ELF-1 (cell line): ENCODE measurements around the gene LY6G6C.

Experiments
- DNase-seq: peaks from one replicate; pipeline ENCODE4 v3.0.0-alpha.2; 2016; ENCODE audit warnings: low read depth, low spot score

LY6G6C gene

DNA sequence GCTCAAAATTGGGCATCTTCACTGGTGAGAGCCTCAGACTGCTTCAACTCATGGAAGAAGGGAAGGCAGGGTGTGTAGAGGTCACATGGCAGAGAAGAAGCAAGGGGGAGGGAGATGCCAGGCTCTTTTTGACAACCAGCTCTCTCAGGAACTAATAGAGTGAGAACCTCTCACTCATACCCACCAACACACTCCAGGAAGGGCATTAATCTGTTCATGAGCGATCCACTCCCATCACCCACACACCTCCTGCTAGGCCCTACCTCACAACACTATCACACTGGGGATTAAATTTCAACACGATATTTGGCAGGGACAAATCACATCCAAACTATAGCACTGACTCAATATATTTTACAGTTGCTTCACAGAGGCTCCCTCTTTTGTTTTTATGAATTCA, 20.3 kb upstream of the LY6G6C start:
- DNase-seq, result no peak

DNA sequence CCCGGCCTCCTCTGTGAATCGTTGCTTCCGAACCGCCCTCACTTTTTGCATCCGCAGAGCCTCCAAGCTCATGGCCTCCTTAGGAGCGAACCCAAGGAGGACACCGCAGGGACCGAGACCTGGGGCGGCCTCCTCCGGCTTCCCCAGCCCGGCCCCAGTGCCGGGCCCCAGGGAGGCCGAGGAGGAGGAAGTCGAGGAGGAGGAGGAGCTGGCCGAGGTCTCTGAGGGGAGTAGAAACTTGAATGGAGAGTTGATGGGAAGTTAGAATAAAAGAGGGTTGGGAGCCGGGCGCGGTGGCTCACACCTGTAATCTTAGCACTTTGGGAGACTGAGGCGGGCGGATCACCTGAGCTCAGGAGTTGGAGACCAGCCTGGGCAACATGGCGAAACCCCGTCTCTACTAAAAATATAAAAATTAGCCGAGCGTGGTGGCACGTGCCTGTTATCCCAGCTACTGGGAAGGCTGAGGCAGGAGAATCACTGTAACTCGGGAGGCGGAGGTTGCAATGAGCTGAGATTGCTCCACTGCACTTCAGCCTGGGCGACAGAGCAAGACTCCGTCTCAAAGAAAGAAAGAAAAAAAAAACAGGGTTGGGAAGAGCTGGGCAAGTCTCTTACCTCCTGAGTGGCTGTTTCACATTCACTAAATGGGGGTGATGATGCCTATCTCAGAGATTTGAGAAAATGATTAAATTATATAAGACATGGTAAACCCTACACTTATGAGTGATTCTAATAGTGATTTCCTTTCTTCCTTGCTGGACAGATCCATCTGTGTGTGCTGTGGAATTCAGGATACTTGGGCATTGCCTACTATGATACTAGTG, 19.1 kb upstream of the LY6G6C start:
- no peak for DNase-seq

DNA sequence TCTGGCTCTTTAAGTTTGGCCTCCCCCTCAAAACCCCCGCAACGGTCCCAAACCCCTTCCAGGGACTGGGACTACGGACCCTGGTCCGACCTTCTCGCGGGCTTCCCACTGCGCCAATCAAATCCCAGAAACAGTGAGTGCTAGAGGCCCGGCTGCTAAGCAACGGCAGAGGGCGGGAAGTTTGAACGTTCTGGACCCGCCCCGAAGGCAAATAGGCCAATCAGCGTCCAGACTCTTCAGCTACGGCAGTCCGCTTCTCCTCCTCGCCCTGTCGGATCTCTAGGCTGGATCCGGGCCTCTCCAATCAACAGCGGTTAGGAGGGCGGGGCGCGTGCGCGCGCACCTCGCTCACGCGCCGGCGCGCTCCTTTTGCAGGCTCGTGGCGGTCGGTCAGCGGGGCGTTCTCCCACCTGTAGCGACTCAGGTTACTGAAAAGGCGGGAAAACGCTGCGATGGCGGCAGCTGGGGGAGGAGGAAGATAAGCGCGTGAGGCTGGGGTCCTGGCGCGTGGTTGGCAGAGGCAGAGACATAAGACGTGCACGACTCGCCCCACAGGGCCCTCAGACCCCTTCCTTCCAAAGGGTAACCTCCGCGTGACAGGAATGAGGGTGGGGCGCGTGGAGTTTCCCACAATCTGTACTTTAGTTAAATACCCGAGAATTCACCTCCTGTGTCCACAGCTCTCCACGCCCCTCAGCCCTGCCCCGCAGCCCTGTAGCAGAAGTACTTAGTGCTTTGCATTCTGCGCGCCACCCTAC, 18.3 kb upstream of the LY6G6C start, which contains the start of gene MSH5:
Gene MSH5, plus strand, starts transcription at position 367 of the 758 bp plus-strand sequence. CDS start 462 bp downstream, outside the sequence.
- peak; percentile 100 for DNase-seq

GRCh38 chr6:31737991-31738979, 16.7 kb upstream of the LY6G6C start:
- peak; percentile 44 for DNase-seq

DNA sequence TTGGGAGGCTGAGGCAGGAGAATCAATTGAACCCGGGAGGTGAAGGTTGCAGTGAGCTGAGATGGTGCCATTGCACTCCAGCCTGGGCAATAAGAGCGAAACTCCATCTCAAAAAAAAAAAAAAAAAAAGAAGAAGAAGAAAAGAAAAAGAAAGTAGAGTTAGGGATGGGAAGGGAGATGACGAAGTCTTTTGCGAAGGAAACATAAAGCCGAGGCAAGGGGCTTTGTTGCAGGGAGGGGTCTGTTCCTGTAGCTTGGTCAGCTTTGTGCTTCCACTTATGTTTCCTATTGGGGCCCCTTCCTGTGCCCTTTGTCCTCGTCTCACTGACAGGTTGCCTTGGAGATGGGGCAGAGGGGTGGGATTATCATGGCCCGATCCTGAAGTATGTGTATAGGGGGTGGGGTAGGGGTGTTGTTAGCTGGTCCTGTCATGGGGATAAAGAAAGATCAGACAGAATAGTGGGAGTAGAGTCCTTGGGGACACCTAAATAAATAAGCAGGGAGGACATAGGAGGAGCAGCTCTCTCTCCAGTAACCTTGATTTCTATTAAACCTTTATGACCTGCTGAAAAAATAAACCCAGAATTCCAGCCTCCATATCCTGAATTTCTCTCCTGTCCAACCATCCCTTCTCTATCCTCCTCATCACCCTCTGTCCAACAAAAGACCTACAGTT, 15.9 kb upstream of the LY6G6C start:
- no peak for DNase-seq

GRCh38 chr6:31736768-31737314, 15.3 kb upstream of the LY6G6C start:
- DNase-seq, result peak; percentile 10

DNA sequence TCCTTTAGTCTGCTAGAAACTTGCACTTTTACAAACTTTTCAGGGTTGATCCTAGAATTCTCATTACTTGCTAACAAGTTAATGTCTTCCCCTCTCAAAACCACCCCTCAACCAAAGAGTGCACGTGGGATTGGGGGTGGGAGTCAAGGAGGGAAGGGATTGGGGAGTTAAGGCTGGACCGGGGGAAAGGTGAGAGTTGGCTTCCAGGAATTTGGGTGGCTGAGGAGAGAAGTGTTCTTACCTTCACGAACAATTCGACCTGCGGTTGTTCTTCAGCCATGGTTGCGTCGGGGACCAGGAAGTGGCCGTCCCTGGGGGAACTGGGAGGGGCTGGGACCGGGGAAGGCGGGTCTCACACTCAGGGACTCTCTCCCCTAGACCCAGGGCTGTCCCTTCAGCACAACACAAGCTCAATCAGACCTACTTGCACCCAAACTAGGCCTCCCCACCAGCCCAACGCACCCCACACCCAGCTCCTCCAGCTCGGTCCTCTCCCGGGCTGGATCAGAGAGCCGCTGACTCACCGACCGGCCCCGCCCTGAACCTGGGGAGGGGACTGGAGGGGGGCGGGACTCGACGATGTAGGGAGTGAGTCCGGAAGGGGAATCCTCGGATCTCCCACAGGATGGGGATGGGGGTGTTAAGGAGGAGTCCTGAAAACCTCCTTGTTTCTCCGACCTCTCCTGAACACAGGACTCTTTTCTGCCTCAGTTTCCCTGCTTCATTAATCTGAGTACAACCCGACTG, 14.6 kb upstream of the LY6G6C start, which contains the start of gene CLIC1:
Gene CLIC1, minus strand, starts transcription at position 510 of the 747 bp plus-strand sequence. Its CDS starts 230 bp downstream, at position 280.
- peak; percentile 77 for DNase-seq

DNA sequence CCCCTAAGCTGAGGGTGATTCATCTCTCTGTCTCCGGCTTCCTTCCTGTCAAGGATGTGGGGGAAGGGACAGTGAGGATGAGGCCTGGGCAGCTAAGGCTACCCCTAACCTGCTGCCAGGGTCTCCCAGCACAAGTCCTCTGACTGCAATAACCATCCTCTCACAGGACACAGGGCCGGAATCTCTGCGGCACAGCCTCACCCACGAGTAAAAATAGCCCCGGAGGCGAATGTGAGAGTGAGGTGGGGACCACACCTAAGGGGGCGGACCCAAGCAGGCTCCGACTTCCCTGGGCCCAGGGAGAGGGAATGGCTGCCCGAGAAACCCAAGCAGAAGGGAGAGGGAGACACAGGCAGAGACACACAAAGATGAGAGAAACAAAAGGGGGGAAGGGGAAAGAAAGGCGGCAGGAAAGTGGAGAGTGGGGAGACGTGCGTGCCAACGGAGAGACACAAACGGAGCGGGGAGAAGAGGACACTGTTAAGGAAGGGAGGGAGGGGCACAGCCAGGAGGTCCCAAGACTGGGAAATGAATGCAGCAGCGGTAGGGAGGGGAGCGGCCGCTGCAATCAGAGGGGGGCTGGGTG, 13.4 kb upstream of the LY6G6C start:
- peak; percentile 75 for DNase-seq

- no peak for DNase-seq
These were observed 12.8 kb upstream of the LY6G6C start for GRCh38 chr6:31734247-31734820.

DNA sequence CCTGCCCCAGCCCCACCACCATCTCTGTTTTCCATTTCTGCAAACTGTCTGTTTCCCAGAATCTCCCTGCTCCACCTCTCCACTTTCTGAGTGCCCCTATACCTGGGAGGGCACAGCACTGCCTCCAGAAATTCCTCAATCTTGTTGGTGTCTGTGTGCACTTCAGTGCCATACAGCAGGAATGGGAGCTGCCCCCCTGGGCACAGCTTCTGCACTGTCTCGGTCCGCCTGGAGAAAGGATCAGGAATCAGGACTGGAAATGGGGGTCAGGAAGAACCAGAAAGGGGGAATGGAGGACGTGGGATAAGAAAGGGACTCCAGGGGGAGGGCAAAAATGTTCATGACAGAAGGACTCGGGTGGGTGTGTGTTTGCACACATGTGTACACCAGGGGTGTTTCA, 12.2 kb upstream of the LY6G6C start:
- no peak for DNase-seq

GRCh38 chr6:31732029-31732428, 10.5 kb upstream of the LY6G6C start:
- no peak for DNase-seq

DNA sequence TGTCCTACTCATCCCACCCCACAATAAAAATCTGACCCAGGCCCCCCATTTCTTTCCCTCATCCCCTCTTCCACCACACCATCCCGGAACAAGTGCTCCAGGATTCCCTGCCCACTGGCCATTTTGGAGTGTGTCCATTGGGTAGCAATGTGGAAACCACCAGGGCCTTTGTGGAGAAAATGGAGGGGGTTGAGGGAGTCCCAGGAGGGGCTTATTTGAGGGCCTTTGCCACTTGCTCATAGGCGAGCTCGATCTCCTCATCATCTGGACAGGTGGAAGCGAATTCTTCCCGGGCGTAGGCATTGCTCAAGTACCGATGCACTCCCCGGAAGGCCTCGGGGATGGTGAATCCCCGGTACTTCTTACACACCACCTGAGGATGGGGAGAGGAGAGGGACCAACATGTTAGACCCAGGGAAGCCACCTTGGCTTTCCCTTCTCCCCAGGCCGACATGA, 9.1 kb upstream of the LY6G6C start:
- DNase-seq, result peak; percentile 20

DNA sequence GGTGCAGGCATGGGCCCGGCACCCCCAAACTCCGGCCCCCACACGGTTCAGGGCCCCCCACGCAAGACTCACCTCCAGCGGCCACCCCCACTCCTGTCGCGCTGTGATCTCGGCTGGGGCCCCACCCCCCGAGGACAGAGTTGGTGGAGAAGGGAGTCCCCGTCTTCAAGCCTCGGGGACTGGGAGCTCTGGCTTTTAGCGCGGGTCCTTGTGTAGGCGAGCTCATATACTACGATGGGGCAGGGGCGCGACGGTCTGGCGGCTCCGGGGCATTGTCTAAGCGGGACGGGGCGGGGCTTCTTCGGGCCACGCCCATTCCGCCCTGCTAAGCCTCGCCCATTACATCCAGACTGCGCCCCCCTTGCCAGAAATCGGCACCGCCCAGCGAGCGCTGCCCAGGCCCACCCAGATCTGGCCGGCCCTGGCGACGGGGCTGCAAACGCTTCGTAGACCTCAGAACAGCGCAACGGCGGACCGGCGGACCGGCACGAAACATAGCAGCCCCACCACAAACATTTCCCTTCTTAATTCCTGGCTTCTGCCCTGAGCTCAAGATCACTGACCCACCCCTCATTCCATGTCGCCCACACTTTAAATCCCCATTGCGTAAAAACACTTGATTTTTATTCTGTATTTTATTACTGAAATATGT, 8.6 kb upstream of the LY6G6C start:
- DNase-seq, result peak; percentile 99

DNA sequence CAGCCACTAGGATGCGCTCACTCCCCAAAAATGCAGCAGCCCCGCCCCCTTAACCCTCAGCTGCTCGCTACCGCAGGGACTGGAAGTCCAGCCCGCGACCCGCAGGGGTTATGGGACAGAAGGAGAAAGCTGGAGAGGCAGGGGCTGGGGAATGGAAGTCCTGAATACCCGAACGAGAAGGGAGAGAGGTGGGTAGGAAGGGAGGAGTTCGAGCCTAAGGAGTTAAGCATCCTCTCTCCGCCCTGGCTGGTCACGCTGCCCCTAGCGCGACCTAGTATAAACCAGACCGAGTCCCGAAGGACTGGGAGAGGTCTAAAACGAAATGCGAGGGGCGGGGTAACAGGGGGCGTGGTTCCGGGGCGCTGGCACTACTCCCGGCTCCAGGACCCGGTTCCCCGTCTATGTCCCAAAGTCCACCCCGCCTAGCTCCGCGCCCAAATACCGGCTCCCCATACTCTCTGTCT, 8.0 kb upstream of the LY6G6C start:
- DNase-seq, result peak; percentile 95

- no peak for DNase-seq
These were observed 7.4 kb upstream of the LY6G6C start, which contains the start of gene DDAH2 for GRCh38 chr6:31728767-31729514. Gene DDAH2, minus strand, starts transcription at chr6:31729299. Its CDS starts 138 bp downstream, at chr6:31729161.

- DNase-seq, result no peak
These were observed 6.4 kb upstream of the LY6G6C start for GRCh38 chr6:31727717-31728671.
